ENCODE data around the gene CGN.

DNA sequence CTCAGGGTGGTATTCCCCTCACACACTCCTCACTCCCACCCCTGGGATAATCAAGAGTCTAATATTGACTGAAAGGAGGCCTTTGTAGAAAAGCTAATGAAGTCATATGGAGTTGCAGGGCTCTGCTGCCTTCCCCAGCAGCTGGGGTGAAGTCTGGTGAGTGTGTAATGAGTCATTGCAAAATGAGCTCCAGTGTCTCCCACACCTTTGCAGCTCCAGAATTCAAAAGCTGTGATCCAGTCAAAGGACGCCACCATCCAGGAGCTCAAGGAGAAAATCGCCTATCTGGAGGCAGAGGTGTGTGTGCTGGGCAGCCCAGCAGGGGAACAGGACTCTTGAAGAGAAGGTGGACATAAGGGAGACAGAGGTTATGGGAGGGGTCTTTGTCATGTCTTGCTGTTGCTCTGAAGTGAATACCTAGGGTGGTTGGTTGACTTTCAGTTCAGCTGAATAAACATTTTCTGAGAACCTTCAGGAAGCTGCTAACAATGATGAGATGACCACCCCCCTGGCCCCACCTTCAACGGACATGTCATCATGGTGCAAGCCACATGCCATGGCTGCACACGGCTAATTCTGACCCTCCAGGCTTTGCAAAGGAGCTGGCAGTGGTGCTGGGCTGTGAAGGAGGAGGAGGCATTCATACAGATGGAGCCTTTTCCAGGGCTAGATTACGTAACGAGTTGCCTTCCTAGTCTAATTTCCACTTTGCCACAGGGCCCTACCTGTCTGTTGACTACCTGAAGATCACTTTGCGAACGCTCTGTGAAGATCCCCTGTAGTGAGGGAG, 68.4 kb downstream of the CGN start:
- TF ChIP-seq CTCF (IDR thresholded peaks at IDR 0.05) (no peak), POLR2A (IDR thresholded peaks at IDR 0.05) (no peak)
